Transverse colon (tissue), 4 donors: Measurements from ENCODE around the gene CD74. TPM values are rescaled to one million over a fixed set of nuclear protein-coding genes. Genes with fewer than 3 reads are reported as not detected.
"Not testable (repeated sequence)": the region's sequence is repeated elsewhere in the genome, so short reads cannot be mapped to it uniquely, and the experiment has no call there.

ENCODE experiments used
- DNase-seq: peaks from one replicate; pipeline ENCODE4 v3.0.0-alpha.2; 2019
- H3K27ac ChIP-seq, 4 donors: fragments of 200-600 bp; sonication (generic); 2 replicates each; pipeline ENCODE4 v1.5.1; 2016 to 2018; ENCODE audit warnings: inconsistent platforms in 4 of 4
- H3K27me3 ChIP-seq: fragments of 200-600 bp; sonication (generic); 2 replicates; pipeline ENCODE4 v1.5.1; 2017; ENCODE audit warnings: inconsistent platforms
- H3K36me3 ChIP-seq, 4 donors: fragments of 200-600 bp; sonication (generic); 2 replicates each; pipeline ENCODE4 v1.5.1; 2017 to 2019; ENCODE audit warnings: inconsistent platforms in 4 of 4
- H3K4me1 ChIP-seq, 4 donors: fragments of 200-600 bp; sonication (generic); 2 replicates each; pipeline ENCODE4 v1.5.1; 2017 to 2020; ENCODE audit warnings: inconsistent platforms in 4 of 4
- H3K4me3 ChIP-seq, 4 donors: fragments of 200-600 bp; sonication (generic); 1 replicate in 1 of 4; 2 replicates in 3 of 4; pipeline versions ENCODE4 v1.5.1 to v1.6.1; 2017 to 2019; ENCODE audit warnings: inconsistent platforms in 4 of 4
- H3K9me3 ChIP-seq, 2 donors: fragments of 200-600 bp; sonication (generic); 2 replicates each; pipeline ENCODE4 v1.5.1; 2017 to 2019; ENCODE audit warnings: inconsistent platforms in 2 of 2
- CTCF ChIP-seq, 5 experiments: fragments of 200-600 bp in 3 of 5; fragments of 450-650 bp in 2 of 5; sonication (generic) in 3 of 5; IDR thresholded peaks; 1 replicate in 2 of 5; 2 replicates in 3 of 5; pipeline ENCODE4 v1.5.1; 2016 to 2017; ENCODE audit warnings: antibody characterized with exemption in 5 of 5, inconsistent platforms in 3 of 5, mild to moderate bottlenecking in 2 of 5, moderate library complexity in 1 of 5
- EP300 ChIP-seq: sonication (generic); formaldehyde crosslinking; IDR thresholded peaks from one replicate; pipeline ENCODE4 v1.6.1; 2017; ENCODE audit warnings: antibody characterized with exemption, low read depth
- POLR2A ChIP-seq: fragments of 450-650 bp; IDR thresholded peaks from one replicate; pipeline ENCODE4 v1.6.1; 2016; ENCODE audit warnings: antibody characterized with exemption, mild to moderate bottlenecking, moderate library complexity
- POLR2AphosphoS5 ChIP-seq, 3 donors: sonication (generic); formaldehyde crosslinking; IDR thresholded peaks; one replicate each; pipeline ENCODE4 v1.6.1; 2016; ENCODE audit warnings: antibody characterized with exemption in 3 of 3
- WGBS, 2 donors: methylation state at CpG; one replicate each; pipeline ENCODE4 v1.1.5; 2018; ENCODE audit warnings: low coverage in 1 of 2; 5-methylcytosine and 5-hydroxymethylcytosine counted together
- in situ Hi-C, 4 donors: fragments of 200-750 bp; cut with MboI; loops; one replicate each; pipeline versions ENCODE4 v1.15.0 to v1.15.1; 2017; ENCODE audit warnings: low sequenced_read_pairs in 3 of 4, low pct_ligation_motif_present in 1 of 4, low pct_unique_long_range_greater_than_20kb in 1 of 4
- intact Hi-C: fragments of 100-400 bp; cut with DNase I; formaldehyde crosslinking; loops from one replicate; pipeline ENCODE4 v1.15.1; 2023; ENCODE audit warnings: low total_unique reads
- total RNA-seq, 4 donors: library from RNA; depleted of rRNA; stranded (reverse); fragments of >200 nt; gene quantifications; one replicate each; pipeline ENCODE4 v1.1.0, GENCODE V29; 2016

Gene CD74
- total RNA-seq, 4 donors from 2014 or later: 54.3 to 451 (median 259) TPM

DNA sequence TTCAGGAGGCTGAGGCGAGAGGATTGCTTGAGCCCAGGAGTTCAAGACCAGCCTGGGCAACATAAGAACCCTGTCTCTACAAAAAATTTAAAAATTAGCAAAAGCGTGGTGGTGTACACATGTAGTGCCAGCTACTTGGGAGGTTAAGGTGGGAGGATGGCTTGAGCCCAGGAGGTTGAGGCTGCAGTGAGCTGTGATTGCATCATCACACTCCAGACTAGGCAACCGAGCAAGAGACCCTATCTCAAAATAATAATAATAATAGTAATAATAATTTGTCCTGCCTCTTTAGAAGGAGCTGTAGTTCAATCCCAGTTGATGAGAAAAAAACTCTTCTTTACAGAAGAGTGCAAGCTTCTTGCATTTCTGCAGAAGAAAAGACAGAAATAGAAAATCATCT is 10.0 kb upstream of the CD74 start:
- intact Hi-C loops (no loop called here), in situ Hi-C loops (no loop called here)
- WGBS, 2 donors: 83 to 86% methylated on average over 1 to 3 of the region's 3 CpGs
- TF ChIP-seq POLR2AphosphoS5 (IDR thresholded peaks at IDR 0.05) (no peak), POLR2A (no peak), EP300 (no peak), CTCF (IDR thresholded peaks at IDR 0.05) (no peak)
- Histone ChIP-seq H3K9me3 (no peaks in the 10 kb centered on the region), H3K4me3 (no peak overlapping the region), H3K4me1 (peaks cover 0 to 3% (median 0%) of the 10 kb centered on the region in 4 donors), H3K27ac (no peak overlapping the region), H3K27me3 (no peaks in the 10 kb centered on the region), H3K36me3 (no peaks in the 10 kb centered on the region)
- no peak for DNase-seq

- no peaks in the 10 kb centered on the region for H3K9me3 ChIP-seq
- H3K27me3 ChIP-seq: no peaks in the 10 kb centered on the region
- TF ChIP-seq CTCF (IDR thresholded peaks at IDR 0.05): no peak
- TF ChIP-seq EP300: no peak
- TF ChIP-seq POLR2AphosphoS5 (IDR thresholded peaks at IDR 0.05): no peak
- TF ChIP-seq POLR2A: no peak
- intact Hi-C loops: no loop called here
- no peak for DNase-seq
- in situ Hi-C loops: no loop called here
- H3K27ac ChIP-seq: no peak overlapping the region
- H3K4me1 ChIP-seq: no peaks in the 10 kb centered on the region
- 68% methylated on average over 4 of the region's 4 CpGs; no CpG with 5 or more reads in 1 of the 2 donors for WGBS, 2 donors
- H3K4me3 ChIP-seq: no peak overlapping the region
- H3K36me3 ChIP-seq: no peaks in the 10 kb centered on the region
Measured at GRCh38 chr5:150422075-150422474, 9.4 kb upstream of the CD74 start.

DNA sequence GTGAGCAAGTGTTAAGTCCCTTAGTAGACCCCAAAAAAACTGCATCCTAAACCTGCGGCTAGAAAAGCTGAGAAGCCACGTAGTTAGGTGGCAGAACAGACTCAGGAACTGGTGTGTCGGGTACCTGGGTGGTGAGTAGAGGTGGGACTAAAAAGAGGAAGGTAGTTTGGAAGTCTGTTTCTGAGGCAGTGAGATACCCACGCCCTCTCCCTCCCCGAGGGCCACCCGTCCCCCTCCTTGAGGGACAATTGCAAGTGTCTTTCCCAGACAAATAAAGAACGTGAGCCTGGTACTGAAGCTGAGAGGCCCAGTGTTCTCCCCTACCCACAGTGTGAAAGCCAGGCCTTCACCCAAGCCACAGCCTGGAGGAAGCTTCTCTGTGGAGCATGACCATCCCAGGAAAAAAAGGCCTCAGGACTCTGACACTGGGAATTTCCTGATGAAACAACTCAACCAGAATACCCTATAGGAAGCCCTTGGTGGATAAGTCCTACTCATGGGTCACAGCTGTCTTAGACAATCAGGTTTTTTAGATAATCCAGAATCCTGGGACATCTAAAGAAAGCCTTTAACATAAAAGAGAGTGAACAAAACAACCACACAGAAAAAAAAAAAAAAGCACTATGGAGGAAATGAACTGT is 7.0 kb upstream of the CD74 start:
- 59 to 74% methylated on average over 6 to 7 of the region's 7 CpGs for WGBS, 2 donors
- no peaks in the 10 kb centered on the region for H3K4me1 ChIP-seq

DNA sequence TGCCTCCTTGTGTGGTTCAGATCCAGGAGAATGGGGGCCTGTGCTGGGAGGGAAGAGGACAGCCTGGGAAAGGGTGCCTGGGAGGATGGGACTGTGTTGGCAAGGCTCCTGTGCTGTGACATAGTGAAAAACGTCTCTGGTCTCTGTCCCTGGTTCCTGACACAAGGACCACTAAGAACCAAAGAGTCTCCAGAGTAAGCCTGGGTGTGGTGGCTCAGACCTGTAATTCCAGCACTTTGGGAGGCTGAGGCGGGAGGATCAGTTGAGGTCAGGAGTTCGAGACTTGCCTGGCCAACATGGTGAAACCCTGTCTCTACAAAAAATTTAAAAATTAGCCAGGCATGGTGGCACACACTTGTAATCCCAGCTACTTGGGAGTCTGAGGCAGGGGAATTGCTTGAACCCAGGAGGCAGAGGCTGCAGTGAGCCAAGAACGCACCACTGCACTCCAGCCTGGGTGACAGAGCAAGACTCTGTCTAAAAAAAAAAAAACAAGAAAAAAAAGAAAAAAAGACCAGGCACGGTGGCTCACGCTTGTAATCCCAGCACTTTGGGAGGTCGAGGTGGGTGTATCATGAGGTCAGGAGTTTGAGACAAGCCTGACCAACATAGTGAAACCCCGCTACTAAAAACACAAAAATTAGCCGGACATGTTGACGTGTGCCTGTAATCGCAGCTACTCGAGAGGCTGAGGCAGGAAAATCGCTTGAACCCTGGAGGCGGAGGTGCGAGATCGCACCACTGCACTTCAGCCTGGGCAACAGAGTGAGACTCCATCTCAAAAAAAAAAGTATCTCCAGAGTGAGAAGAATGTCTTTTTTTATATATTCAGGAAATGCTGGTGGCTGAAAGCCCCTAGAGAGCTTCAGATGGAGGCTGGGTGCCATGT is 1.4 kb upstream of the CD74 start:
- H3K4me3 ChIP-seq, H3K9me3 ChIP-seq, H3K36me3 ChIP-seq, intact Hi-C loops, in situ Hi-C loops, DNase-seq, H3K27me3 ChIP-seq: not testable (repeated sequence)
- Histone ChIP-seq H3K27ac (peak overlapping the region; percentile 87 to 89 (median 87)), H3K4me1 (peaks cover 14 to 29% (median 16%) of the 10 kb centered on the region in 4 donors)
- WGBS, 2 donors: 82 to 92% methylated on average over 4 to 16 of the region's 16 CpGs

More for the DNA sequence above, 7.0 kb upstream of the CD74 start:
- in situ Hi-C loops: no loop called here
- DNase-seq: no peak
- Histone ChIP-seq H3K4me3 (no peak overlapping the region), H3K27ac (no peak overlapping the region), H3K9me3 (no peaks in the 10 kb centered on the region), H3K27me3 (no peaks in the 10 kb centered on the region), H3K36me3 (no peaks in the 10 kb centered on the region)
- no peak for TF ChIP-seq EP300
- no peak for TF ChIP-seq CTCF (IDR thresholded peaks at IDR 0.05)
- TF ChIP-seq POLR2AphosphoS5 (IDR thresholded peaks at IDR 0.05): no peak
- TF ChIP-seq POLR2A: no peak
- intact Hi-C loops: no loop called here
